Suprapubic skin (tissue), 3 donors: ENCODE data around the gene WSCD1.

ENCODE experiments used
- POLR2AphosphoS5 ChIP-seq, 3 donors: sonication (generic); formaldehyde crosslinking; IDR thresholded peaks; one replicate each; pipeline ENCODE4 v1.6.1; 2017; ENCODE audit warnings: antibody characterized with exemption in 3 of 3
- TF ChIP-seq, protein P1 (sequence below), 2 donors: fragments of 200-600 bp in 1 of 2; fragments of 450-650 bp in 1 of 2; sonication (generic) in 1 of 2; IDR thresholded peaks; one replicate each; pipeline ENCODE4 v1.5.1; 2016 to 2019; ENCODE audit warnings: antibody characterized with exemption in 2 of 2, mild to moderate bottlenecking in 1 of 2, moderate library complexity in 1 of 2

DNA sequence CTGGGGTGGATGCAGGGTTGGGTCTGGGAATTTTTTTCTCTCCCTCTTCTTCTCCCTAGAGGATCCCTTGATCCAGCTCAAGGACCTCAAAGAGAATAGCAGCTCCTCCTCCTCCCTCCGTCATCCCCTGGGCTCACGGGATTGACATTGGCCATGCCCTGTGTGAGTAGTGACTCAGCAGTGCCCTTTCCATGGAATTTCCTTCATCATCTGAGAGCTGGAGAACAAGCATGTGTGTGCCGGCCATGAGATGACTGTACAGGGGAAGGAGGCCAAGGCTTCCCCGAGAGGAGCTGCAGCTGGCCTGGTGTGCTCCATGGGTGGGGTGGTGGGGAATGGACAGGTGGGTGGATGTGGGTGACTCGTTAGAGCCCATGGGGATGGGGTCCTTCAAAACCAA is 8.9 kb upstream of the WSCD1 start:
- TF ChIP-seq POLR2AphosphoS5 (IDR thresholded peaks at IDR 0.05): no peak
- TF ChIP-seq, protein P1, sequence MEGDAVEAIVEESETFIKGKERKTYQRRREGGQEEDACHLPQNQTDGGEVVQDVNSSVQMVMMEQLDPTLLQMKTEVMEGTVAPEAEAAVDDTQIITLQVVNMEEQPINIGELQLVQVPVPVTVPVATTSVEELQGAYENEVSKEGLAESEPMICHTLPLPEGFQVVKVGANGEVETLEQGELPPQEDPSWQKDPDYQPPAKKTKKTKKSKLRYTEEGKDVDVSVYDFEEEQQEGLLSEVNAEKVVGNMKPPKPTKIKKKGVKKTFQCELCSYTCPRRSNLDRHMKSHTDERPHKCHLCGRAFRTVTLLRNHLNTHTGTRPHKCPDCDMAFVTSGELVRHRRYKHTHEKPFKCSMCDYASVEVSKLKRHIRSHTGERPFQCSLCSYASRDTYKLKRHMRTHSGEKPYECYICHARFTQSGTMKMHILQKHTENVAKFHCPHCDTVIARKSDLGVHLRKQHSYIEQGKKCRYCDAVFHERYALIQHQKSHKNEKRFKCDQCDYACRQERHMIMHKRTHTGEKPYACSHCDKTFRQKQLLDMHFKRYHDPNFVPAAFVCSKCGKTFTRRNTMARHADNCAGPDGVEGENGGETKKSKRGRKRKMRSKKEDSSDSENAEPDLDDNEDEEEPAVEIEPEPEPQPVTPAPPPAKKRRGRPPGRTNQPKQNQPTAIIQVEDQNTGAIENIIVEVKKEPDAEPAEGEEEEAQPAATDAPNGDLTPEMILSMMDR (IDR thresholded peaks at IDR 0.05): no peak
